ENCODE data around the gene ATP2A2. TPM values are rescaled to one million over a fixed set of nuclear protein-coding genes. Genes with fewer than 3 reads are reported as not detected.

ATP2A2 gene
- total RNA-seq, 1 donor from 2014 or later = 99.5 TPM

- Histone ChIP-seq H3K9ac (no peak overlapping the region), H3K4me1 (no peaks in the 10 kb centered on the region), H3K79me2 (ENCODE audit: low read depth) (no peaks in the 10 kb centered on the region), H3K9me3 (ENCODE audit: low read depth) (no peaks in the 10 kb centered on the region), H3K4me3 (no peak overlapping the region), H3F3A (ENCODE audit: low read depth) (peaks cover 15% of the 10 kb centered on the region), H4K20me1 (ENCODE audit: low read depth) (no peaks in the 10 kb centered on the region), H2AFZ (replicated peaks) (no peak overlapping the region), H3K36me3 (no peaks in the 10 kb centered on the region), H3K27me3 (no peaks in the 10 kb centered on the region), H3K27ac (no peak overlapping the region), H3K4me2 (no peak overlapping the region)
- no peak for DNase-seq (ENCODE audit: low spot score)
- H3K27ac Mint-ChIP-seq = no peak overlapping the region
- peaks cover 2% of the 10 kb centered on the region for H3K9me3 Mint-ChIP-seq
- peaks cover 5% of the 10 kb centered on the region for H3K36me3 Mint-ChIP-seq
- no peak for TF ChIP-seq EZH2phosphoT487 (IDR thresholded peaks at IDR 0.05)
- no peaks in the 10 kb centered on the region for H3K27me3 Mint-ChIP-seq (ENCODE audit: insufficient read depth, low read depth)
- no peaks in the 10 kb centered on the region for H3K4me1 Mint-ChIP-seq
- H3K4me3 Mint-ChIP-seq = no peak overlapping the region
Observed at GRCh38 chr12:110234755-110235154, 46.3 kb upstream of the ATP2A2 start.

- no peaks in the 10 kb centered on the region for H3K27me3 Mint-ChIP-seq (ENCODE audit: insufficient read depth, low read depth)
- H3K27ac ChIP-seq = no peak overlapping the region
- peaks cover 15% of the 10 kb centered on the region for H3F3A ChIP-seq (ENCODE audit: low read depth)
- H3K4me2 ChIP-seq = no peak overlapping the region
- H3K79me2 ChIP-seq (ENCODE audit: low read depth) = no peaks in the 10 kb centered on the region
- H3K36me3 Mint-ChIP-seq = peaks cover 9% of the 10 kb centered on the region
- no peak overlapping the region for H3K4me3 ChIP-seq
- H3K9me3 ChIP-seq (ENCODE audit: low read depth) = no peaks in the 10 kb centered on the region
- H3K9ac ChIP-seq = no peak overlapping the region
- no peak overlapping the region for H3K4me3 Mint-ChIP-seq
- H3K9me3 Mint-ChIP-seq = peaks cover 2% of the 10 kb centered on the region
- H3K36me3 ChIP-seq = no peaks in the 10 kb centered on the region
- H3K4me1 ChIP-seq = no peaks in the 10 kb centered on the region
- no peak overlapping the region for H3K27ac Mint-ChIP-seq
- no peaks in the 10 kb centered on the region for H3K27me3 ChIP-seq
- TF ChIP-seq EZH2 (IDR thresholded peaks at IDR 0.05) (no peak), EZH2phosphoT487 (IDR thresholded peaks at IDR 0.05) (no peak), CTCF (IDR thresholded peaks at IDR 0.05) (no peak)
- no peaks in the 10 kb centered on the region for H3K4me1 Mint-ChIP-seq
- no peak overlapping the region for H2AFZ ChIP-seq (replicated peaks)
- DNase-seq (ENCODE audit: low spot score) = no peak
- no peaks in the 10 kb centered on the region for H4K20me1 ChIP-seq (ENCODE audit: low read depth)
Observed at GRCh38 chr12:110235383-110235782, 45.7 kb upstream of the ATP2A2 start.

GRCh38 chr12:110243227-110243626, 37.8 kb upstream of the ATP2A2 start:
- H3K36me3 Mint-ChIP-seq = peaks cover 36% of the 10 kb centered on the region
- H3K36me3 ChIP-seq = no peaks in the 10 kb centered on the region
- H3K27me3 Mint-ChIP-seq (ENCODE audit: insufficient read depth, low read depth) = peaks cover 4% of the 10 kb centered on the region
- H3K4me2 ChIP-seq = no peak overlapping the region
- H3K27ac ChIP-seq = no peak overlapping the region
- no peak overlapping the region for H3K4me3 ChIP-seq
- H3K9me3 ChIP-seq (ENCODE audit: low read depth) = no peaks in the 10 kb centered on the region
- H3F3A ChIP-seq (ENCODE audit: low read depth) = peaks cover 15% of the 10 kb centered on the region
- H3K9ac ChIP-seq = no peak overlapping the region
- TF ChIP-seq EZH2phosphoT487 (IDR thresholded peaks at IDR 0.05) = no peak
- TF ChIP-seq EZH2 (IDR thresholded peaks at IDR 0.05) = no peak
- no peak for TF ChIP-seq CTCF (IDR thresholded peaks at IDR 0.05)
- H3K9me3 Mint-ChIP-seq = peaks cover 4% of the 10 kb centered on the region
- no peak overlapping the region for H3K4me3 Mint-ChIP-seq
- no peak overlapping the region for H3K27ac Mint-ChIP-seq
- peaks cover 24% of the 10 kb centered on the region for H3K4me1 ChIP-seq
- peaks cover 19% of the 10 kb centered on the region for H3K4me1 Mint-ChIP-seq
- no peaks in the 10 kb centered on the region for H4K20me1 ChIP-seq (ENCODE audit: low read depth)
- DNase-seq (ENCODE audit: low spot score) = no peak
- no peaks in the 10 kb centered on the region for H3K27me3 ChIP-seq
- no peaks in the 10 kb centered on the region for H3K79me2 ChIP-seq (ENCODE audit: low read depth)
- no peak overlapping the region for H2AFZ ChIP-seq (replicated peaks)

GRCh38 chr12:110244372-110244771, 36.7 kb upstream of the ATP2A2 start:
- Mint-ChIP-seq H3K27ac (no peak overlapping the region), H3K4me3 (no peak overlapping the region), H3K27me3 (ENCODE audit: insufficient read depth, low read depth) (peaks cover 8% of the 10 kb centered on the region), H3K36me3 (peaks cover 39% of the 10 kb centered on the region), H3K4me1 (peaks cover 26% of the 10 kb centered on the region), H3K9me3 (peaks cover 4% of the 10 kb centered on the region)
- Histone ChIP-seq H3K27me3 (no peaks in the 10 kb centered on the region), H3K36me3 (no peaks in the 10 kb centered on the region), H3K9me3 (ENCODE audit: low read depth) (no peaks in the 10 kb centered on the region), H3F3A (ENCODE audit: low read depth) (peaks cover 15% of the 10 kb centered on the region), H3K9ac (no peak overlapping the region), H3K4me2 (peak overlapping the region; percentile 27), H3K4me1 (peaks cover 24% of the 10 kb centered on the region), H3K79me2 (ENCODE audit: low read depth) (no peaks in the 10 kb centered on the region), H4K20me1 (ENCODE audit: low read depth) (no peaks in the 10 kb centered on the region), H3K4me3 (no peak overlapping the region), H3K27ac (no peak overlapping the region), H2AFZ (replicated peaks) (no peak overlapping the region)
- no peak for DNase-seq (ENCODE audit: low spot score)
- TF ChIP-seq CTCF (IDR thresholded peaks at IDR 0.05) (no peak), EZH2 (IDR thresholded peaks at IDR 0.05) (no peak), EZH2phosphoT487 (IDR thresholded peaks at IDR 0.05) (no peak)

All from neural progenitor cell (in vitro differentiated cells).